Stimulated activated CD8-positive, alpha-beta memory T cell treated with anti-CD3 and anti-CD28 coated beads, Interleukin-4, amount 100 ng/mL, for 4 hours (primary cell): ENCODE data around the gene LY6G5C.
"Not testable (repeated sequence)": the region's sequence is repeated elsewhere in the genome, so short reads cannot be mapped to it uniquely, and the experiment has no call there.

Source experiments
- DNase-seq, 2 donors: peaks; one replicate each; pipeline ENCODE4 v3.0.0-alpha.2; 2020; ENCODE audit warnings: low read depth in 2 of 2, low spot score in 1 of 2

Gene LY6G5C

DNA sequence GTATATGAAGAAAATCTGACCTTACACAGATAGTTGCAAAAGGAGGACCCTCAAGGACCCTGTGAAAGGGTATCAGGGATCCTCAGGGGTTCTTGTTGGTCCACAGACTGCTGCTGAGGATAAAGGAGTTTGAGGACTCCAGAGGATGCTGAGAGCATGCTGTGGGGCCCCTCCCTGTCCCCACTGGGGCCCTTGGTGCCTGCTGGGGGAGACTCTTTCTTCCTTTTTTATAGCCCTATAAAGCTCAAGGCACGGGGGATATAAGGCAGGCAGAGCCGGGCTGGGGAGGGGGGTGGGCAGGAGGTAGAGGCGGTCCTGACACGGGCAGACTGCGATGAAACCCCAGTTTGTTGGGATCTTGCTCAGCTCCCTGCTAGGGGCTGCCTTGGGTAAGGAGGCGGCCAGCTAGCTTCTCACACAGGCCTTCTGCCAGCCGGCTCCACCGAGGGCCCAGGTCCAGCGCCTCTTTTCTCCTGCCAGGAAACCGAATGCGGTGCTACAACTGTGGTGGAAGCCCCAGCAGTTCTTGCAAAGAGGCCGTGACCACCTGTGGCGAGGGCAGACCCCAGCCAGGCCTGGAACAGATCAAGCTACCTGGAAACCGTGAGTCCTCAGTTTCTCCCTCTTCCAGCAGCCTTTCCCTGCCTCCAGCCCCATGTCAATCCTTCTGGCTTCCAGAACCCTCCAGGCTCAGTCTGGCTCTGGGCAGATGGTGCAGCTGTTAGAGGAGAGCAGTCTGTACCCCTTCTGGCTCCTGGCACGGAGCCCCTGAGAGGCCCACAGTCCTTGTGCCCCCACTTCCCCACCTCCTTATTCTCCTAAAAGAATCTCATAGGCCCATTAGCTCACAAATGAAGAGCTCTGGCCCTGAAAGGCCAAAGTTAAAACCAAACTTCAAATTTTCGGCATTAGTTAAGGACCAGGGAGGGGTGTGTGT, 34.4 kb upstream of the LY6G5C start, which contains the start of gene LY6G6D:
Gene LY6G6D (plus strand): TSS at position 327 of the 937 bp plus-strand sequence. CDS start 8 bp downstream, at position 335.
- DNase-seq, result no peak

DNA sequence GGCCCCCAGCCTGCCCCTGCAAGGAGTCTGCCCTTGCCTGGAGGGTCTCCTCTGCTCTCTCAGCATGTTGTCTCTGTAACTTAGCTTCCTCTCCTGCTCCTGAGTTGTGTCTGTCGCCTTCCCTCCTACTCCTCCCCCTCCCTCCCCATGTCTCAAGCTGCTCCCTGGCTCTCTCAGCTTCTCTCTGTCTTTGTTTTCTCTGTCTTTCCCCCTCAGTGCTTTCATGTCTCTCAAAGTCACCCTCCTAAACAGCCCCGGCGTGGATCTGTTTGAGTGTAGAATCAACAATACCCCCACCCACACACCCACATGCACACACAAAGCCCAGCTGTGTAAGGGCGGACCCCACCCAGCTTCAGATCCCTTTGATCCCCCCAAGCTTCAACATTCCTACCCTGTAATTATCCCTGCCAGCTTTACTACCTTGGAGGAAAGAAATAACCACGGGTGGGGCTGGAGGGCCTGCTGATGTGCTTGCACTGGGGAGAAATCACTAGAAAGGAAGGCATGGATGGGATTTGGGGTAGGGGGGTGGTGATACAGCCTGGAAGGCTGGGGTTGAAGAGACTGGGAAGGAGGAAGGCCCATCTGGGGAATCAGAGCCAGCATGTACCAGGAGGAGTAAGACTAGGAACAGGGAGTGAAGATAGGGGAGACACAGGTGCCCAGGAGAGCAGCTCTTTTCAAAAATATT, 33.3 kb upstream of the LY6G5C start:
- no peak for DNase-seq

DNA sequence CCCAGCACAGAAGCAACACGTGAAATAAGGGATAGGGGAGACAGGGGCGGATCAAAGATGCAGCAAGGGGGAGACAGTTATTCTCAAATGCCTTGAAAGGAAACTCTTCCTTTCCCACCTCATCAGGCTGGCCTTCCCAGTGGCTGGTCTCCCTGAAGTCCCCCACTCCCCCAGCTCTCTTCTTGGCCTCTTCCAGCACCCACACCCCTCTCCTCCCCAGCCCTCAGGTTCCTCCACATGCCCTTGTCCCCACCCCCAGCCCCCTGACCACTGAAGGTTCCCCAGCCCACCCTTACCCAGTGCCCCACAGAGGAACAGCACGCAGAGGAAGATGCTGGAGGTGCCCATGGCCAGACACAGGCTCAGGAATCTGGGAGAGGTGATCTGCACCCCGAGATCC, 32.6 kb upstream of the LY6G5C start:
- DNase-seq, result no peak

DNA sequence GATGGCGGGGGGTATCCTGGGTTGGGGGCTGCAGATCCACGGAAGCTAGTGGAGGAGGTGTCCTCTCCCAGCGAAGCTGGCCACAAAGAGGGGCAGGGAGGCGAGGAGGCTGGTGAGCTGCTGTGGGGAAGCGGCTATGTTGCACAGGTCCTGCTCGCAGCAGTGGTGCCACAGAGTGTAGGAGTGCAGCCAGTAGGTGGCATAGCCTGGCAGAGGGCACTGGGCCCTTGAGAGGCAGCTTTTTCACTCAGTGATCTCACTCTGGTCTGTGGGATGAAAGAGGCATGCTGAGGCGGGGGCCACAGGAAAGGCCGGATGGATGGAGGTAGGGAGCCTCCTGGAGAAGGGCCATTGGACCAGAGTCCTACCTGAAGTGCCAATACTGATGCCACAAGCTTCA, 31.4 kb upstream of the LY6G5C start:
- DNase-seq, result no peak

DNA sequence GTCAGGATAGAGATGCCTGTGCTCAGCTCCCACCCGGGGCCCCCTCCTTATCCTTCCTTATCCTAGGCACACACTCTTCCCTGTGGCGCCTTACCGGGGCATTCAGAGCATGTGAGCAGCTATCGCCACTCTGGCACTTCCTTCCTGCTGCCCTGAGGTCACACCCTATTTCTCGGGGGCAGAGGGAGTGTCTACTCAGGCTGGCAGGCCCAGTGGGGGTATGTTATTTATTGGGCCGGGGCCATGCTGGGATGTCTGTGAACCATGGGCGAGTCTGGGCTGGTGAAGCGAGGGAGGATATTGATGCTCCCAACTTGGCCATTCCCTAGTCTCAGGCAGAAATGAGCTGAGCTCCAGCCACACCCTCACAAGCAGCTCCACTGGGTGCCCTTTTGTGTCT, 30.4 kb upstream of the LY6G5C start:
- no peak for DNase-seq

DNA sequence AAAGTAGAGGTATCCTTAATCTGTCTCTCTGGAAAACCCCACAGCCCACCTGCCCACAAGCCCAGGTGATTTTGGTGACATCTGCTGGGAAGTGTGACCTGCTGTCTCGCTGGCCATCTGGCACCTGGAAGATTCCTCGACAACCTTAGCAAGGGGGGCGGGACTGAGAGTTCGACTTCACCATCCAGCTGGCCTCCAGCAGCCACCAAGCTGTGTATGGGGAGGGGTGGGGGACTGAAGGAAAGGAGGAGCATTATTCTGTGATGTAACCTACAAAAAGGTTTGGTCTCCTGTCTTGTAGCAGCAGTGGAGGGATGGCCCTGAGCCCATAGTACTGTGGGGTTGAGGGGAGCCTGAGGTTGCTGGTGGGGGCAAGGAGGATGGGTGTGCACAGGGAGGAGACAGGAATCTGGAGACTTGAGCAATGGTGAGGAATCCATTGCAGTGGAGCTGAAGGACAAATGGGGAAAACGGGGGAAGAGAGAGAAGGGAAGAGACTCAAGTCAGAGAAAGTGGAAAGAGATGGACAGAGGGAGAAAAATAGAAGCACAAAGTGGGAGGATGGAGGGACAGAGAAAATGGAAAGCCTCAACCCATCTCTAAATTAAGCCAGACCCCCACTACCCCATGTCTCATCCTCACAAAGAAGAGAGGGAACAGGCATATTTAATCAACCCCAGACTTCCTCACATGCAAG, 29.8 kb upstream of the LY6G5C start:
- no peak for DNase-seq

DNA sequence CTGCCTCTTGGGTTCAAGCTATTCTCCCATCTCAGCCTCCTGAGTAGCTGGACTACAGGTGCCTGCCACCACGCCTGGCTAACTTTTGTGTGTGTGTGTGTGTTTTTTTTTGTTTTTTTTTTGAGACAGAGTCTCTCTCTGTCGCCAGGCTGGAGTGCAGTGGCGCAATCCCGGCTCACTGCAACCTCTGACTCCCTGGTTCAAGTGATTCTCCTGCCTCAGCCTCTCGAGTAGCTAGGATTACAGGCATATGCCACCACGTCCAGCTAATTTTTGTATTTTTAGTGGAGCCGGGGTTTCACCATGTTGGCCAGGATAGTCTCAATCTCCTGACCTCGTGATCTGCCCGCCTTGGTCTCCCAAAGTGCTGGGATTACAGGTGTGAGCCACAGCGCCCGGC, 28.3 kb upstream of the LY6G5C start:
- DNase-seq, result not testable (repeated sequence)

DNA sequence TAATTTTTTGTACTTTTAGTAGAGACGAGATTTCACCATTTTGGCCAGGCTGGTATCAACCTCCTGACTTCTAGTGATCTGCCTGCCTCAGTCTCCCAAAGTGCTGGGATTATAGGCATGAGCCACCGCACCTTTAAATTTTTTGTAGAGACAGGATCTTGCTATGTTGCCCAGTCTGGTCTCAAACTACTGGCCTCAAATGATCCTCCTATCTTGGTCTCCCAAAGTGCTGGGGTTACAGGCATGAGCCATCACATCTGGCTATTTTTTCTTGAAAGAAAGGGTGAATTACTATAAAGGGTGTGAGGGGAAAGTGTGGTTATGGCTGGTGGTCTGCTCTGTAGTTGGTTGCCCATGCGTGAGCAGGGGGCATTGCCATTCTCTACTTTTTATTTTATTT, 27.4 kb upstream of the LY6G5C start:
- no peak for DNase-seq

DNA sequence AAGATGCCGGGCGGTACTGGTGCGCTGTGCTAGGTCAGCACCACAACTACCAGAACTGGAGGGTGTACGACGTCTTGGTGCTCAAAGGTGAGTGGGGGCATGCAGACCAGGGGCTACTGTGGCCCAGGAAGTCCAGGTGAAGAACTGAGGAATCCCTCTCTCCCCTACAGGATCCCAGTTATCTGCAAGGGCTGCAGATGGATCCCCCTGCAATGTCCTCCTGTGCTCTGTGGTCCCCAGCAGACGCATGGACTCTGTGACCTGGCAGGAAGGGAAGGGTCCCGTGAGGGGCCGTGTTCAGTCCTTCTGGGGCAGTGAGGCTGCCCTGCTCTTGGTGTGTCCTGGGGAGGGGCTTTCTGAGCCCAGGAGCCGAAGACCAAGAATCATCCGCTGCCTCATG, 26.8 kb upstream of the LY6G5C start:
- DNase-seq, result no peak

DNA sequence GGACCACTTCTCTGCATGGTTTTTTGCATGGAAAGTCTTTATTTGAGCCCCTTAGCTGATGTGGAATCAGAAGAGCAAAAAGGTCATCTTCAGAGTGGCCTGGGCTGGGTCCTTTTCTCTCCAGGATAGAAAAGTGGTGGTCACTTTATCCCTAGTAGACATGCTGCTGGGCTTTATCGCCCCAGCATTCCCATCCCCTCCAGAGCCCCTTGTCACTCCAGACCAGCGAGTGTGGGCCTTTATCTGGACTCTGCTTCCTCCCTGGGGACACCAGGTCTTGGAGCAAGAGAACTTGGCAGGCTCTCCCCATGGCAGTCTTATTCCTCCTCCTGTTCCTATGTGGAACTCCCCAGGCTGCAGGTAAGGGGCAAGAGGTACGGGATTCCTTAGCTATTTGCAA, 25.7 kb upstream of the LY6G5C start, which contains the start of gene LY6G6F:
Gene LY6G6F (plus strand): TSS at position 268 of the 400 bp plus-strand sequence. CDS start 41 bp downstream, at position 309.
- no peak for DNase-seq

DNA sequence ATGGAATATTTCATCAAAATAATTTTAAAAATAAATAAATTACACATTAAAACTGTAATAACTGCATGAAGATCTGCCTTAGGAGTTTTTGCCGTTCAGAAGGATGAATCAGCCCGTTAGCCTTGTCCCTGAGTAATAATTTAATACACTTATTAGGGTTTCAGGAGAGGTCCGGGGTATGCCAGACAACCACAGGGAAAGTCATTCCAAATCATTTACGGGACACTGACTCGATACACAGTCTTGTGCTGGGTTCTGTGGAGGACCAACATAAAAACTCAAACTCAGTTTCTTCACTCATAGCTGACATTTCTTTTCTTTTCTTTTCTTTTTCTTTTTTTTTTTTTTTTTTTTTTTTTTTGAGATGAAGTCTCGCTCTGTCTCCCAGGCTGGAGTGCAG, 25.1 kb upstream of the LY6G5C start:
- no peak for DNase-seq

DNA sequence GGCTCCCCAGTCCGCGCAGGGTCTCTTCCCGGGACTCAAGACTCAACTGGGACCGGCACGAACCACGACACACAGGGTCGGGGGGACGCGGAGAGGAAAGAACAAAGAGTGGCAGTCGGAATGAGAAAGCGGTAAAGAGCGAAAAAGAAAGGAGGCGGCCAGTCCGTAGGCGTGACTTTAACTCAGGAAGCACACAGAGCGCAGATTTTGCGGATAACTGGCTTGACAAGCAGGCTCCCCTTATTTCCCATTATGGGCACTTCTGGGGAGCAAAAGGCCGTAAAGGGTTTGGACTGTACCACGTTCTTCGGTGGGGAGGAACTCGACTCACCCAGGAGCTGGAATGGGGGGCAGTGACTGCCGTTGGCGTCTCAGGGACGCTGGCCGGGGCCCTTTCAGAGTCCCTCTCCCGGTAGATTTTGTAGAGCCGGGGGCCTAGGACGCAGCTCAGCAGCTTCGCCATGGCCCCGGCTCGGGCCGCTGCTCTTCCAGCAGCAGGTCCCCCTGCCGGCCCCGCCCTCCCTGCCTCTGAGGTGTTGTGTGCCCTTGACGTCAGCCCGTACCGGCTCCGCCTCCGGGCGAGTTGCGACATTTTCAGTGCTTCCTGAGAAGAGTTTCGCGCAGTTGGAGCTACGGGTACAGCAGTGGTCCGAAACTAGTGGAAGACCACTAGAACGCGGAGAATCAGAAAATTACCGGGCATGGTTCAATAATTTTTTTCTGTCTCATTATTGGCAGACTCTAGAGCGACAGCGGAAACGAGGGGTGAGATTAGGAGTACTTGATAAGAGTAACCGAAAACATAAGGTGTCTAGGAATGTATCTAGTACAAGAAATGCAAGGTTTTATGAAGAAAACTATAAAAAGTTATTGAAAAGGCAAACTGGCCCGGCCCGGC, 22.2 kb upstream of the LY6G5C start, which contains the start of gene ABHD16A:
Gene ABHD16A (minus strand): TSS at position 506 of the 898 bp plus-strand sequence. CDS start 43 bp downstream, at position 463.
- peak; percentile 92 to 95 for DNase-seq

DNA sequence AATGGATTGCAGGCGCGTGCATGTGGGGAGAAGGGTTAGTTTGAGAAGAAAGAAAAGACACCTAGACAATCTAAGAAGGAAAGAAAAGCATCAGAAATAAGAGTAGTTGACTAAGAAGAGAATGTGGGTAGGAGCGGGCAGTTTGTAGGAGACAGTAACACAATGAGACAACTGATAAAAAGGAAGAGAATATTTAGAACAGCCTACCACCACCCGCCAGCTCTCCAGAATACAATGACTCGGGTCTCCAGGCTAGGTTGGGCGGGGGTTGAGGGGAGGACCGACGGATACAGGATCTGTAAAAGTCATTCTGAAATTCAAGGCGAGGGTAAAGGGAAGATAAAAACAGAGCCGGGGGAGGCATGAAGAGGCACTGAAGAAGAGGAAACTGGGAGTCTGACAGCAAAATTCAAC, 21.5 kb upstream of the LY6G5C start:
- DNase-seq, result no peak

DNA sequence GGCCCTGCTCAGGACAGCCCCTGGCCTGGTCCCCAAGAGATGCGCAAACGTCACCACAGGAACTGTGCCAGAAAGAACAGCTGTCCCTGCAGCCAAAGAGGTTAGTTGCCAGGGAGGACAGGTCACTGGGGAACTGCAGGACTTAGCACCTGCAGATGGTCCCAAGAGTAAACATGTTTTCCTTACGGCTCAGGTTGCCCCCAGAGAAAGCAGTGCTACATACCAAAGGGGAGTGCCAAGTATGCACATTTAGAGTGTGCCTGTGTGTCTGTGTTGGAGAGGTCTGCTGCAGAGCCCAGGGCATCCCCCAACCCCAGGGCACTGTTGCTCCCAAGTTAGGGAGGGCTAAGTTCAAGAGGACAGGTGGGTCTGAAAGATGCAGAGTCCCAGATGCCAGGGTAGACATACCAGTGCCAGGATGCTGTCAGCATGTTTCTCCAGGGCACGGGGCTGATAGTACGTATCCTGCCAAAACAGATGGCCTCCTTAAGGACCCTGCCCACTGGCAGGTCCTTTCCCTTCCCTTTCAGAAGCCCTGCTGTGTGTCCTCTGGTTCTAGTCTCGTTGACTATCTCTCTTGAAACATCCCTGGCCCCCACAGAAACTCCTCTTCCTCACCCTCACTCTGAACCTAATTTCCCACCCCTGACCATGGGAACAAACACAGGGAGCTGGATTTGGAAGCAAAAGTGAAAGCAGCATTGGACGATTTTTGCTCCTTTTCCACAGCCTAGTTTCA, 21.0 kb upstream of the LY6G5C start:
- no peak for DNase-seq

DNA sequence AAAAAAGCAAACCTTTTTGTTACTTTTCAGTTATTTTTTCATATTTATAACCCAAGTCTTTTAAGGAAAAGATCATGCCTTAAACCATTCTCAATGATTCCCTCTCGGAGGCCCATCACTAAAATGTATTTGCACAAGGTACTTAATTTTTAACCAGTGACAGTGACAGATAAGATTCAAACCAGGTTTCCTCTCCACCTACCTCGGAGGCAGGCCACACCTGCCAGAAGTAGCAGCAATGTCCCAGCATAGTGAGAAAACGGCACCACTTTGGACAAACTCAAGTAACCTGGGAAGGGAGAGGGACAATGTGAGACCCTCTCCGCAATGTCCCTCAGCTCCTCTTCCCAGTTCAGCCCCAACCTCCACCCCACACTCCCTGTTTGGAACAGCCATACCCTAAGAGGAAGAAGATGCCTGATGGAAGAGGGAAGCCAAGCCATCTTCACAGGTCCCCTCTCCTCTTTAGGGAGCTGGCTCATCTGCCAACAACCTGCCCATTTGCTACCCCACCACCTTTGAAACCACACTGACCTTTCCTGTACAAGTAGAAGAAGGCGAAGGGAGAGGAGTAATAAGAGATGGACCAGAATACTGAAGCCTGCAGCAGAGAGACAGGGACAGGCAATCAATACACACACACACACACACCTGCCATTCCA, 20.0 kb upstream of the LY6G5C start:
- DNase-seq, result no peak

DNA sequence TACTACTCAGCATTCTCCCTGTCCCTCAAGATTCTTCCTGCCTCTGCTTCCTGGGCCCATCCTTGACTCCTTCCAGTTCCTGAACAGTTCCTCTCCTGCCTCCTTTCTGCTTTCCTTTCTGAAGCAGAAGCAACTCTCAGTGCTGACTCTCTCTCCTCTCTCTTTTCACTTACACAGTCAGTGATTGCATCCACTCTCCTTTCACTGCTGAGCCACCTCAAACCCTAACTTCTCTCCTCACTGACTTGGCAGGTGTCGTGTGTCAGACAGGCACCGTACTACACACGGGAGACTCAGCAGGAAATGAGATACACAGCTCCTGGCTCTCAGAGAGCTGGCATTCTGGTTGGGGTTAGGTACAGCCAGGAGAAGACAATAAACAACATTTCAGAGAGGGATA, 16.7 kb upstream of the LY6G5C start:
- DNase-seq, result no peak

DNA sequence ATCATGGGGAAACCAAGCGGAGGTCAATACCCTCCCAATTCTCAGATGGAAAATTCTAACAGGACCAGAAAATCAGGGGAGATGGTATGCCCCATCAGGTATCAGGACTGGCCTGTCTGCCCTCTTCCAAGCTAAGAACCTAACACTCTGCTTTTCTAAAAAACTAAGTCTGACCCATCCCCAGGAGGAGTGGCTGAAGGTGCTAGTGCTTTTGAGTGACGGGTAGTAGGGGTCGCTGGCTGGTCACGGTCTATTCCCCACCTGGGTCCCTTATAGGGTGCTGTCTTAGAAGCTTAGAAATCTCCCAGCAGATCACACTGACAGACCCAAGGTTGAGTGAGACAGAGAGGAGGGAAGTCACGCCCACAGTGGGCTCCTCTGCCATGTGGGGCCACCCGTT, 12.7 kb upstream of the LY6G5C start:
- DNase-seq, result no peak

DNA sequence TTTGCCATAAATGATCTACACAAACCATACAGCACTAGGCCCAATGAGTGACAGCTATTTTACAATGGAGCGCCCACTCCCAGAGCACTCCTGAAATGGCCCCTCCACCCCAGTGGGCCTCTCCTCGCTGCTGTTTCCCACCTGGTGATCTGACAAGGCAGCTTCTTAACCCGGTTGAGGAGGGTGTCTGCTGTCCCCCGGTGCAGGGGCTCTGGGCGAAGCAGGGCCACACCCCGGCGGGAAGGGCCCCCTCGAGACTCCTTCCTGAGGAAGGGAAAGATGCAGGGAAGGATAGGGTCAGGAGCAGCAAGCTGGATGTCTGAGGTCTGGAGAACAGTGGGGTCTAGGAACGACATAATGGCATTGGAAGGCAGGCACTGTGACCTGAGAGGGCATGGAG, 12.0 kb upstream of the LY6G5C start:
- no peak for DNase-seq

DNA sequence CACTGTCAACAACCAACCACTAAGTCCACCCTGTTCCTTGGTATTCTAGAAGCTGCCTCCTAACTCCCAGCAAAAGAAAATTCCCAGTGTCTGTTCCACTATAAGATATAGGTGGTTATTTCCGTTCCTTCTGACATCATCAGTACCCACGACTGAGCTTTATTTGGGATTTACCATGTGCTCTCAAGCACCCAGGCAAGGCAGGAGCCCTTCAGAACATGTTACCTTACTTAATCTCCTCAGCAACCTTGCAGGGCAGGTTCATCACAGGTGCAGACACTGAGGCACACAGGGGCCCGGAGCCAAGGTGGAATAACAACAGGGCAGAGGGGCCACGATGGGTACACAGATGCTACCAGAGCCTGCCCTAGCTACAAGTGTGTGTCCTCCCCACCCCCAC, 11.5 kb upstream of the LY6G5C start:
- no peak for DNase-seq
